HG03521 (cell line): ENCODE data around the gene PRDM2.

Source experiments
- ATAC-seq: cut with Tn5 transposase; IDR thresholded peaks from one replicate; pipeline ENCODE4 v1.9.1; 2021; ENCODE audit warnings: mild to moderate bottlenecking, moderate library complexity; ENCODE audit not compliant: unreplicated experiment

PRDM2 gene

DNA sequence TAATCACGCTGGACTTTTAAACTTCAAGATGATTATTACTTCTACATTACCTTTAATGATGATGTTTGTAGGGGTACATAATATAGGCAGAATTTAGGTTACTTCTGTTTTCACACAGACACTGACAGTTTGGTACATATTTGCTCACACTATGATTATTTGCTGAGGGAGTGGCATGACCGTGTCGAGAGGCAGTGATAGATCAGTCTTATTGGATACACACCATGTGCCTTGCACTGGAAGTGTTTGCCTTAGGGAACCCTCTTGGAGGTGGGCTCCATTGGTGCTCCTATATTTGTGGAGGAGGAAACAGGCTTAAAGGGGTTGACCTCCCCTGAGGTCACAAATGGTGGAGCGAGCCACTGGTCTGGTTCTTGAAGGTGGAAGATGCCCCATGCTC lies 132.1 kb downstream of the PRDM2 start:
- no peak for ATAC-seq

DNA sequence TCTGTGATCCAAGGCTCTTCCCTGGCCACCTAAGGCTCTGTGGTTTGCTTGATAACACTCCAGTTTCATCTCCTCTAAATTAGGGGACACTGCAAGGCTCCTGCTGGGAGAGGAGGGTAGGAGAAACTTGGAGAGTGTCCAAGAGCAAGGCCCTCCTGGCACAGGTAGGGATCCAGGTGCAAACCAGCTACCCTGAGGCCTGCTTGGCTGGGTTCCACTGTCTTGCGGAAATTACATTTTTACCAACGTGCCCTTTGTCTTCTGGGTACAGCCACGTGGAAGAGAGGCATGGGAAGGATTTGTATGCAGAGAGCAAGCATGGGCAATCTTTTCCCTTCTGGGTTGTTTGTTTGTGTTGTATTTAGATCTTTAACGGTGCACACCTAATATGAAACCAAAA lies 132.5 kb downstream of the PRDM2 start:
- ATAC-seq = no peak

DNA sequence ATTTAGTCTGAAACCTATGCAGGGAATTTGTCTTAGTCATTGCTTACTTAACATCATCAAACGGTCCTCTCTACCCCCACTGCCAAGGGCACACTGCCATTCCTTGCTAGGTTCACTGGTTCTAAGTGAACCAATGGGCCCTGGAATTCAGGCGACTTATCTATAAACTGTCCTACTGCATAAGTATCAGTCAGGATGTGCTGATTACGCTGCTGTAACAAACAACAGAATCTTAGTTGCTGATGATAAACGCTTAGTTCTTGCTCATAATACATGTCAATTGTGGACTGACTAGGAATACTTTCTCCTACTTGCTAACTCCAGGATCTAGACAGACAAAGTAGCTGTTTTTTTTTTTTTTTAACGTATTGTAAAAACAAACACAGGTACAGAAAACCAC lies 136.1 kb downstream of the PRDM2 start:
- ATAC-seq = no peak

DNA sequence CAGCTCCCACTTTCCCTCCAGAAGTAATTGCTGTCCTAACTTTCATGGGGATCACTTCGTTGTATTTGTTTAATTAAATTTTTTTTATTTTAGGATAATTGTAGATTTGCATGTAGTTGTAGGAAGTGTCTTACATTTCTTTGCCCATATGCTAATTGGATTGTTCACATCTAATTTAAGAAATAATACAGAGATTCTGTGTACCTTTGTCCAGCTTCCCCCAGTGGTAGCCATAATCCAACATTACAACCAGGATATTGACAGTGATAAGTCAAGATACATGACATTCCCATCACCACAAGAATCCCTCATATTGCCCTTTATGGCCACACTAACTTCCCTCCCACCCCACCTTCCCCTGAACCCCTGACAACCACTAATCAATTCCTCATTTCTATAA lies 136.6 kb downstream of the PRDM2 start:
- ATAC-seq = no peak

DNA sequence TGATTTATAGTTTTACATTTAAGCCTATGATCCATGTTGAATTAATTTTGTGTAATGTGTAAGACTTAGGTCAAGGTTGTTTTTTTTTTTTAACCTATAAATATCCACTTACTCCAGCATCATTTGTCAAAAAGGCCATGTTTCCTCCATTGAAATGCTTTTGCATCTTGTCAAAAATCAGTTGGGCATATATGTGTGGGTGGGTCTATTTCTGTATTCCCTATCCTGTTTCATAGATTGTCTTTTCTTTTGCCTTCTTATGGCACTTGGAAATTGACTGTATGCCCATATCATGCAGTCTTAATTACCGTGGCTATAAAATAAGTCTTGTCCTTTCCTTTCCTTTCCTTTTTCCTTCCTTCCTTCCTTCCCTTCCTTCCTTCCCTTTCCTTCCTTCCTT lies 138.2 kb downstream of the PRDM2 start:
- no peak for ATAC-seq

DNA sequence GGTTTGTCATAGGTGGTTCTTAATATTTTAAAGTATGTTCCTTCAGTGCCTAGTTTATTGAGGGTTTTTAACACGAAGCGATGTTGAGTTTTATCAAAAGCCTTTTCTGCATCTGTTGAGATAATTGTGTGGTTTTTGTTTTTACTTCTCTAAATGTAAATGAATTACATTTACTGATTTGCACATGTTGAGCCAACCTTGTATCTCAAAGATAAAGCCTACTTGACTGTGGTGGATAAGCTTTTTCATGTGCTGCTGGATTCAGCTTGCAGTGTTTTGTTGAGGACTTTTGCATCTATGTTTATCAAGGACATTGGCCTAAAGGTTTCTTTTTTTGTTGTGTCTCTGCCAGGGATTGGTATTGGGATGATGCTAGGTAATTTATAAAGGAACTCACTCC lies 142.5 kb downstream of the PRDM2 start:
- ATAC-seq = no peak

DNA sequence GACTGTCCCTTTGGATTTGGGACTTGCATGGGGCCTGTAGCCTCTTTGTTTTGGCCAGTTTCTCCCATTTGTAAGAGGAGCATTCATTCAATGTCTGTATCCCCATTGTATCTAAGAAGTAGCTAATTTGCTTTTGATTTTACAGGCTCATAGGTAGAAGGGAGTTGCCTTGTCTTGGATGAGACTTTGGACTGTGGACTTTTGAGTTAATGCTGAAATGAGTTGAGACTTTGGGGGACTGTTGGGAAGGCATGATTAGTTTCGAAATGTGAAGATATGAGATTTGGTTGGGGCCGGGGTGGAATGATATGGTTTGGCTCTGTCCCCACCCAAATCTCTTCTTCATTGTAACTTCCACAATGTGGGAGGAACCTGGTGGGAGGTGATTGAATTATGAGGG lies 151.7 kb downstream of the PRDM2 start:
- ATAC-seq = no peak

DNA sequence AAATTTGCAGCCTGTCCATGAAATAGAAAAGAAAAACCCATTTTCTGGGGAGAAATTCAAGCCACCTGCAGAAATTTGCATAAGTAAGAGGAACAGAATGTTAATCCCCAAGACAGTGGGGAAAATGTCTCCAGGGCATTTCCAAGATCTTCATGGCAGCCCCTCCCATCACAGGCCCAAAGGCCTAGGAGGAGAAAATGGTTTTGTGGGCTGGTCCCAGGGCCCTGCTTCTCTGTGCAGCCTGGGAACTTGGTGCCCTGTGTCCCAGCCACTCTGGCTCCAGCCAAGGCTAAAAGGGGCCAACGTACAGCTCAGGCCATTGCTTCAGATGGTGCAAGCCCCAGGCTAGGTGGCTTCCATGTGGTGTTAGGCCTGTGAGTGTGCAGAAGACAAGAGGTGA lies 155.6 kb downstream of the PRDM2 start:
- ATAC-seq = no peak

DNA sequence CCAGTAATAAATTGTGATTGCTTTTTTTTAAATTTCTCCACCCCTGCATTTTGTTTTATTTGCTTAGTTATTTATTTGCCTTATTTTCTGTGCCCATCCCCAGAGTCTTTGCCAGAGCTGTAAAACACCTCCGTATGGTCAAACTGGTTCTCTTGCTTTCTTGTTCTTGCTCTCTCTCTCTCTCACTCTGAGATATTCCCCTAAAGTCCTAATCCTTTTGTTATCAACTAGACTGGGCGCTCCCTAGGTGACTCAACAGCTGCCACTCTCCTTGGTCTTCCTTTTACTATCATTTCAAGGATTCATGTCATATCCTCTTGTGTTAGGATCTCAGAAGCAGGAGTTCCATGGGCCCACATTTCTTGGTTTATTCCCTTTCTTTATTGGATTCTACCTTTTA lies 160.0 kb downstream of the PRDM2 start:
- no peak for ATAC-seq

DNA sequence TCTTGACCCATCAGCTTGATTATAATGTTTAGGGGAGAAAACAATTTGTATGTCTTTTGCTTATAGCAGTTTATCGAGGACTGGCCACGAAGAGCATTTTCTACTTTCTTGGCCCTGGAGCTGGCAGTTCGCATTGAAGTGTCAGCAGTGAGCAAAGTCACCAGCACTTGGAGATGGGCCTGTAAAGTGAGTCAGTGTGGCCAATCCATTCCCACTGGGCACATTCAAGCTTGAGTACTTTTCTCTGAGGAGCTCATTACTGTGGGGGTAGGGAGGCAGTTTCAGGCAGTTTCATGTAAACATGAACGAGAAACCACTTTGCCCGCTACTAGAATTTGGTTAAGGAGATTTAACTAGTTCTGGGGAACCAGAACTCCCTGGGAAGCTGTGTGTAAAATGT lies 164.8 kb downstream of the PRDM2 start:
- ATAC-seq = no peak

DNA sequence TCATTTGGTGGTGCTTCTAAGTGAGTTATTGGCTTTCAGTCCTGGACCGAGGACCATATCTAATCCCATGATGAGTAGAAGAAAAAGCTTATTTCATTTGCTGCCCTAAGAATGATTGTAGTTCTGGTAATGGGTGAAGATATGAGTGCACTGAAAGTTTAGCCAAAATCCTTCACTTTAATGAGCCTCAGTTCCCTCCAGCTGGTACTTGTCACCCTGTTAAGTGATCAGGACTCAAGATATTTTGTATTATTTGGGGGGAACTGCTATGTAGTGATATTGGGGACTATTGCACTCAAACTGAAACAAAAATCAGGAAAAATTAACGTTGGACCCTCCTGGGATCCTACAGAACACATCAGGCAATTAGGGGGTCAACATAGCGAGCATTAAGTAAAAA lies 165.9 kb downstream of the PRDM2 start:
- no peak for ATAC-seq

DNA sequence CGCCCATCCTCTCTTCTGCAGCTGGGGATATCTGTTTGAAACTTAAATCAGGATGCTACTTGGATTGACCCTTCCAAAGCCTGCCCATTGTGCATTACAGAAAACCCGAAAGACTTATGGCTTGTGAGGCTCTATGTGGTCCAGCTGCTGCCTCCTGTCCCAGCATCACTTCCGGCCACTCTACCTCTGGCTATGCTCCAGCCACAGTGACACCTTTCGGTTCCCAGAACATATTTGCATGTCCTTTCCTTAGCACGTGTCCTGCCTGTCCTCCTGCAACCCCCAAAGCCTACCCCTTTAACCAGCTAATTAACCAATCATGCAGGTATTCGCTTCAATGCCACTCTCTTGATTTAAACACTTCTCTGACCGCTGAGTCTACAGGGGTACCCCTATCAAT lies 167.6 kb downstream of the PRDM2 start:
- ATAC-seq = no peak

DNA sequence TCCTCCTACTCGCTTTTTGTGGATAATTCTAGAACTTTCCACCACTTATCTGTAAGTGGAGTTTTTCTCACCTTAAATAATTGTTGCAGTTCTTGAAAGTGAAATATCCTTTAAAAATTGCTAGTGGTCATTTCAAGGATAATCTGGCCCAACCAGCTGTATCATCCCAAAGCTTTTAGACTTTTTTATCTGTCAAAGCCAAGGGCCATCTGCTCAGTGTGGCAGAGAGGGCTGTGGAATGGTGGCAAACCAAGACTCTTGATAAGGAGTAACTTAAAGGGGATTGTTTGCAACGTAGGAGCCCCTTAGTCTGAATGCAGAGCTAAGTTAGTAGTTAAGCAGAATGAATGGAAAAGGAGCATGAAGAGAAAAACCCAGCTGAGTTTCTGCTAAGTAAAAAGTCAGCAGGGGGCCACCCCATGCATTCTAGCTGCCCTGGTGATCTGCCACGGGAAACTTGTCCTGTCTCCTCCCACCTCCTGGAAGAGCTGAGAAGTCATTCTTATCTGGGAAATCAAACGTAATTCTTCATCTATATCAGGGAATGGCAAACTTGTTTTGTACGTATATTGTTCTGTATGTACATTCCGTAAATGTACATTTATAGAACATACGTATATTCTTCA lies 169.3 kb downstream of the PRDM2 start:
- ATAC-seq = no peak

DNA sequence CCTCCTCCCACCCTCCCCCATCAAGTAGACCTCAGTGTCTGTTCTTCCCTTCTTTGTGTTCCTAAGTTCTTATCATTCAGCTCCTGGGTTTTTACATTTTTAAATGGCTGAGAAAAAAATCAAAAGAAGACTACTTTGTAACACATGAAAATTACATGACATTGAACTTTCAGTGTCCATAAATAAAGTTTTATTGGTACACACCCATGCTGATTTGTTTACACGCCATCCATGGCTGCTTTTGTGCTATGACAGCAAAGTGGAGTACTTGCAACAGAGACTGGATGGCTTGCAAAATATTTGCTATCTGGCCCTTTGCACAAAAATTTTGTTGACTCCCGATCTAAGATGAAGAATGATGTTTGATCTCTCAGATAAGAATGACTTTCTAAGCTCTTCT lies 171.4 kb downstream of the PRDM2 start:
- no peak for ATAC-seq

DNA sequence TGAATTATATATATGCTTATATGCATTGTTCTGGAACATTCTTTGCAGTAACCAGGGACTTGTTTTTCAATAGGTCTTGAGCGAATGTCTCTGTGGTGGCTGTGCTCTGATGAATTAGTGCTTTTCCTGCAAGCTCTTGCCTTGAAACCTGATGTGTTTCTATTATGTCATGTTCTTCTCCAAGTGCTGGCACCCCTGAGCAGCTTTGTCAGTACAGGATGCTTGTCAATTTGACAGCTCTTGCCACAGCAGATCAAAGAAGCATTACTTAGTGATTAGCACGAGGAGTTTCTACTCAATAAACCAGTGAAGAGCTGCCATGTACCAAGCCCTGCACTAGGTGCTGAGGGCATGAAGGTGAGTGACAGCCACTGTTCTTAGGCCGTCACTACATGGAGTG lies 171.9 kb downstream of the PRDM2 start:
- ATAC-seq = no peak

DNA sequence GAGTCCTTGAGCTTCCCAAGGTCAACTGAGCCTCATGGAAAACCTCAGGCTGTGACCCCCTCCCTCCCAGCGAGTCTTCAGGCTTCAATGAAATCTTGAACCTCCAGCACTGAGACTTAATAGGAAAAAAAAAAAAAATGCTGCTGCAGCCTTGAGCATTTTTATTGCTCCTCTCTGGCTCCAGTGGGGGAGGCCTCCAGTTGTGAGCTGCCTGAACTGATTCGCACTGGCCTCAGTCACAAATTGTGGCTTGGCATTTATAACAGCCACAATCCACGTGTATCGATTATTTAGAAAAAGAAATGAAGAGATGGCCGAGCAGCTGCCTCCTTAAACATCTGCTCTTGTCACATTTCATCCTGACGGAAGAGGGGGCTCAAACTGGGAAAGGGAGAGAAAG lies 173.0 kb downstream of the PRDM2 start:
- ATAC-seq = no peak
